Esophagus (tissue), 2 donors: ENCODE data around the gene DGCR2. TPM values are rescaled to one million over a fixed set of nuclear protein-coding genes. Genes with fewer than 3 reads are reported as not detected.
A peak's percentile ranks its signal among the peaks of the same experiment; 100 is the strongest.
"Not testable (repeated sequence)": the region's sequence is repeated elsewhere in the genome, so short reads cannot be mapped to it uniquely, and the experiment has no call there.

Experiments used
- H3K27ac ChIP-seq, 2 donors: one replicate each; pipeline ENCODE4 v1.5.1; 2013; ENCODE audit warnings: low read depth in 2 of 2, mild to moderate bottlenecking in 2 of 2, inconsistent platforms in 1 of 2, low read length in 1 of 2, moderate library complexity in 1 of 2
- H3K27me3 ChIP-seq, 2 donors: one replicate each; pipeline ENCODE4 v1.6.1; 2013; ENCODE audit warnings: low read length in 2 of 2, control low read depth in 1 of 2, mild to moderate bottlenecking in 1 of 2; ENCODE audit not compliant: insufficient read depth in 2 of 2, control insufficient read depth in 1 of 2
- H3K36me3 ChIP-seq, 2 donors: one replicate each; pipeline ENCODE4 v1.6.1; 2013; ENCODE audit warnings: low read length in 1 of 2; ENCODE audit not compliant: control insufficient read depth in 2 of 2, insufficient read depth in 2 of 2
- H3K4me1 ChIP-seq, 2 donors: one replicate each; pipeline ENCODE4 v1.6.1; 2013; ENCODE audit warnings: low read length in 1 of 2; ENCODE audit not compliant: control insufficient read depth in 2 of 2, insufficient read depth in 2 of 2
- H3K4me3 ChIP-seq, 2 donors: one replicate each; pipeline ENCODE4 v1.5.1; 2013; ENCODE audit warnings: low read length in 2 of 2, mild to moderate bottlenecking in 2 of 2, low read depth in 1 of 2, moderate library complexity in 1 of 2
- H3K9me3 ChIP-seq, 2 donors: one replicate each; pipeline ENCODE4 v1.6.1; 2013; ENCODE audit warnings: mild to moderate bottlenecking in 2 of 2, low read depth in 1 of 2, low read length in 1 of 2, moderate library complexity in 1 of 2; ENCODE audit not compliant: control insufficient read depth in 2 of 2, insufficient read depth in 1 of 2
- WGBS, 2 donors: extraction: QIAGEN DNeasy Blood & Tissue Kit; methylation state at CpG; one replicate each; pipeline ENCODE4 v1.1.7; 2013; 5-methylcytosine and 5-hydroxymethylcytosine counted together
- polyA plus RNA-seq, 2 donors: library from polyadenylated mRNA; stranded (reverse); fragments of 200-250 nt; gene quantifications; one replicate each; pipeline ENCODE4 v1.2.3, GENCODE V29; 2013
- donor health status: healthy with polysubstance abuse.
- donor health status: Bipolar disorder and iron deficiency.

The DGCR2 gene
- polyA plus RNA-seq, 2 donors = 32.2 to 32.9 TPM

- H3K27ac ChIP-seq = no peak overlapping the region
- H3K36me3 ChIP-seq = peaks cover 0 to 6% of the 10 kb centered on the region in 2 donors
- H3K27me3 ChIP-seq = no peaks in the 10 kb centered on the region
- H3K4me1 ChIP-seq = no peaks in the 10 kb centered on the region
- WGBS, 2 donors = 61 to 100% methylated on average over 1 of the region's 1 CpG
- H3K9me3 ChIP-seq = no peaks in the 10 kb centered on the region
- H3K4me3 ChIP-seq = no peak overlapping the region
Observed at GRCh38 chr22:19075404-19075803, 46.8 kb downstream of the DGCR2 start.

DNA sequence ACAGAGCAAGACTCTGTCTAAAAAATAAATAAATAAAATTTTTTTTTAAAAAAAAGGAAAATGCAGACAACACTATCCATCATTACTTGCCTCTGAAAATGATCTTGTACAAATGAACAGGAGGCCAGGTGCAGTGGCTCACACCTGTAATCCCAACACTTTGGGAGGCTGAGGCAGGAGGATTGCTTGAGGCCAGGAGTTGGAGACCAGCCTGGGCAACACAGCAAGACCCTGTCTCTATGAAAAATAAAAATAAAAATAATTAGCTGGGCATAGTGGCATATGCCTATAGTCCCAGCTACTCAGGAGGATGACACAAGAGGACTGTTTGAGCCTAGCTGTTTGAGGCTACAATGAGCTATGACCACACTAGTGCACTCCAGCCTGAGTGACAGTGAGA lies 49.4 kb downstream of the DGCR2 start:
- H3K9me3 ChIP-seq, H3K4me3 ChIP-seq, H3K27me3 ChIP-seq, H3K27ac ChIP-seq, H3K4me1 ChIP-seq: not testable (repeated sequence)
- peaks cover 5 to 16% of the 10 kb centered on the region in 2 donors for H3K36me3 ChIP-seq

GRCh38 chr22:19070397-19071169 lies 51.6 kb downstream of the DGCR2 start:
- no peak overlapping the region for H3K4me3 ChIP-seq
- no peaks in the 10 kb centered on the region for H3K27me3 ChIP-seq
- no peaks in the 10 kb centered on the region for H3K9me3 ChIP-seq
- H3K27ac ChIP-seq = no peak overlapping the region
- WGBS, 2 donors = 66 to 88% methylated on average over 5 of the region's 5 CpGs
- peaks cover 0 to 3% of the 10 kb centered on the region in 2 donors for H3K4me1 ChIP-seq
- H3K36me3 ChIP-seq = peaks cover 5 to 27% of the 10 kb centered on the region in 2 donors

GRCh38 chr22:19069451-19069850 lies 52.8 kb downstream of the DGCR2 start:
- H3K9me3 ChIP-seq = no peaks in the 10 kb centered on the region
- H3K4me3 ChIP-seq = no peak overlapping the region
- no peaks in the 10 kb centered on the region for H3K27me3 ChIP-seq
- 97% methylated on average over 3 of the region's 3 CpGs for WGBS, 2 donors
- peaks cover 10 to 35% of the 10 kb centered on the region in 2 donors for H3K36me3 ChIP-seq
- H3K4me1 ChIP-seq = peaks cover 0 to 3% of the 10 kb centered on the region in 2 donors
- no peak overlapping the region for H3K27ac ChIP-seq

GRCh38 chr22:19068784-19069271 lies 53.4 kb downstream of the DGCR2 start:
- Histone ChIP-seq H3K4me3 (no peak overlapping the region), H3K4me1 (peaks cover 0 to 3% of the 10 kb centered on the region in 2 donors), H3K27ac (no peak overlapping the region), H3K27me3 (no peaks in the 10 kb centered on the region), H3K9me3 (no peaks in the 10 kb centered on the region), H3K36me3 (peaks cover 11 to 40% of the 10 kb centered on the region in 2 donors)
- 88 to 90% methylated on average over 5 of the region's 5 CpGs for WGBS, 2 donors

GRCh38 chr22:19067696-19068348 lies 54.4 kb downstream of the DGCR2 start:
- Histone ChIP-seq H3K4me1 (peaks cover 0 to 3% of the 10 kb centered on the region in 2 donors), H3K36me3 (peaks cover 11 to 46% of the 10 kb centered on the region in 2 donors), H3K27ac (no peak overlapping the region), H3K9me3 (no peaks in the 10 kb centered on the region), H3K27me3 (no peaks in the 10 kb centered on the region), H3K4me3 (no peak overlapping the region)
- 93 to 94% methylated on average over 21 of the region's 21 CpGs for WGBS, 2 donors

- Histone ChIP-seq H3K27ac (peak overlapping the region in 1 of 2 donors; percentile 22), H3K36me3 (peaks cover 16 to 57% of the 10 kb centered on the region in 2 donors)
Observed at GRCh38 chr22:19066531-19067271, 55.5 kb downstream of the DGCR2 start.

GRCh38 chr22:19065929-19066328 lies 56.3 kb downstream of the DGCR2 start:
- Histone ChIP-seq H3K9me3 (no peaks in the 10 kb centered on the region), H3K4me1 (peaks cover 0 to 3% of the 10 kb centered on the region in 2 donors), H3K27ac (no peak overlapping the region), H3K4me3 (no peak overlapping the region), H3K27me3 (no peaks in the 10 kb centered on the region), H3K36me3 (peaks cover 16 to 59% of the 10 kb centered on the region in 2 donors)
- WGBS, 2 donors = 95 to 96% methylated on average over 5 of the region's 5 CpGs

More at GRCh38 chr22:19066531-19067271, 55.5 kb downstream of the DGCR2 start:
- Histone ChIP-seq H3K27me3 (no peaks in the 10 kb centered on the region), H3K9me3 (no peaks in the 10 kb centered on the region), H3K4me1 (peaks cover 0 to 3% of the 10 kb centered on the region in 2 donors), H3K4me3 (no peak overlapping the region)
- WGBS, 2 donors = 80 to 86% methylated on average over 11 of the region's 11 CpGs

- Histone ChIP-seq H3K36me3 (peaks cover 16 to 55% of the 10 kb centered on the region in 2 donors), H3K27ac (no peak overlapping the region), H3K4me1 (peaks cover 0 to 3% of the 10 kb centered on the region in 2 donors), H3K9me3 (no peaks in the 10 kb centered on the region), H3K27me3 (no peaks in the 10 kb centered on the region), H3K4me3 (no peak overlapping the region)
- WGBS, 2 donors = 83 to 88% methylated on average over 8 of the region's 8 CpGs
Observed at GRCh38 chr22:19065298-19065859, 56.8 kb downstream of the DGCR2 start.
